GM19238 (cell line): Measurements from ENCODE around the gene HID1.
A peak's percentile ranks its signal among the peaks of the same experiment; 100 is the strongest.

ENCODE experiments used
- DNase-seq: peaks from one replicate; pipeline ENCODE4 v3.0.0; 2011; ENCODE audit warnings: low spot score; ENCODE audit not compliant: insufficient read length

The HID1 gene

GRCh38 chr17:74951680-74952421 lies 20.7 kb downstream of the HID1 start:
- no peak for DNase-seq

- DNase-seq, result no peak
These were observed 21.5 kb downstream of the HID1 start for GRCh38 chr17:74951065-74951464.

GRCh38 chr17:74950207-74950606 lies 22.4 kb downstream of the HID1 start:
- DNase-seq, result no peak

GRCh38 chr17:74949455-74950115 lies 23.0 kb downstream of the HID1 start:
- DNase-seq, result no peak

- DNase-seq, result no peak
These were observed 25.4 kb downstream of the HID1 start for GRCh38 chr17:74947041-74947754.

- no peak for DNase-seq
These were observed 25.9 kb downstream of the HID1 start for GRCh38 chr17:74946641-74947040.

- DNase-seq, result peak; percentile 47
These were observed 27.0 kb downstream of the HID1 start for GRCh38 chr17:74945543-74945942.

GRCh38 chr17:74943808-74944522 lies 28.6 kb downstream of the HID1 start:
- DNase-seq, result no peak

- no peak for DNase-seq
These were observed 31.3 kb downstream of the HID1 start for GRCh38 chr17:74941128-74941725.

GRCh38 chr17:74939534-74939933 lies 33.0 kb downstream of the HID1 start:
- no peak for DNase-seq

- DNase-seq, result no peak
These were observed 34.2 kb downstream of the HID1 start for GRCh38 chr17:74938194-74938950.

GRCh38 chr17:74937064-74938051 lies 35.2 kb downstream of the HID1 start:
- no peak for DNase-seq

- DNase-seq, result no peak
These were observed 36.1 kb downstream of the HID1 start for GRCh38 chr17:74936470-74936799.

GRCh38 chr17:74935585-74936469 lies 36.7 kb downstream of the HID1 start, which contains the start of gene OTOP3:
OTOP3 (plus strand) TSS chr17:74935898; CDS start chr17:74935922, 24 bp downstream.
- DNase-seq, result no peak

- DNase-seq, result no peak
These were observed 37.5 kb downstream of the HID1 start for GRCh38 chr17:74935048-74935447.

- DNase-seq, result no peak
These were observed 42.0 kb downstream of the HID1 start for GRCh38 chr17:74930535-74931036.

GRCh38 chr17:74928786-74929185 lies 43.8 kb downstream of the HID1 start:
- no peak for DNase-seq

GRCh38 chr17:74925242-74925641 lies 47.3 kb downstream of the HID1 start:
- DNase-seq, result no peak
